NCI-H2107 treated with DMSO at 0.1 percent for 48 hours (cell line): ENCODE measurements around the gene IL4I1.

Source experiments
- DNase-seq: peaks from one replicate; lab custom pipeline; 2025; ENCODE audit not compliant: unreplicated experiment; lab: John Stamatoyannopoulos, UW

Gene IL4I1

DNA sequence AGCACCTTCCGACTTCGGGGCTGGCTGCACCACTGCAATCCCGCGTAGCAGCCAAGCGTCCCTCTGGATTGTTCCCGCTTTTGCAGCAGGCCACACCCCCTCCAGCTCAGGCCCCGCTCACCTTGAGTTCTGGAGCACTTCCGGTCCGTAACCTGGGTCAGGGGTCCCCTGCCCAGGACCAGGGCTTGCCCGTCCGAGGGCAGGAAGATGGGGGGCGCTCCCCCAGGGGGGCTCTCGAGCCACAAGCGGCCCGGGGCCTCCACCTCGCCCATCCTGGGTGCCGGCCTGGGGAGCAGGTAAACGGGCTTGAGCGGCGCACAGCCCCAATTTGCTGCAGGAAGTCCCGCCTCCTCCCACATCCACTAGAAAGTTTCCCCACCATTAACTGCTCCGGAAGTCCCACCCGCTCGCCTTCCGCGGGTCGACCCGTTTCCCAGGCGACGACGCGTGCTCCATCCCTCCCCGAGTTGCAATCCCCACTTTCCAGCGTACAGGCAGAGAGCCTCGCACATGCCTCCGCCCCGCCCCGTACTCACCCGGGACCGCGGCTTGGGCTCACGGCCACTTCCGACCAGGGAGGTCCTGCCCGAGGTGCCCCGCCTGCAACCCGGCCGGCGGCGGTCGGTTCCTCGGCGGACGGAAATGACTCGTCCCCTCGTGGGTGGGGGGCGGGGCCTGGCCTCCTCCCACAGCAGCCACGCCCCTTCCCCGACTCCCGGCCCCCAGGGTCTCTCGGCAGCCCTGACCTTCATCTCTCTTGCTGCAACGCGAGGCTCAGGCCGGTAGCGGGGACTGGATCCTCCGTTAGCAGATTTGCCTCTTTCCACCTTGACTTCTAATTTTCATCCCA is 29.5 kb downstream of the IL4I1 start, which contains the start of gene PNKP:
Gene PNKP, minus strand, starts transcription at position 644 of the 850 bp plus-strand sequence. Its CDS starts 372 bp downstream, at position 272.
- DNase-seq = peak; percentile 73

DNA sequence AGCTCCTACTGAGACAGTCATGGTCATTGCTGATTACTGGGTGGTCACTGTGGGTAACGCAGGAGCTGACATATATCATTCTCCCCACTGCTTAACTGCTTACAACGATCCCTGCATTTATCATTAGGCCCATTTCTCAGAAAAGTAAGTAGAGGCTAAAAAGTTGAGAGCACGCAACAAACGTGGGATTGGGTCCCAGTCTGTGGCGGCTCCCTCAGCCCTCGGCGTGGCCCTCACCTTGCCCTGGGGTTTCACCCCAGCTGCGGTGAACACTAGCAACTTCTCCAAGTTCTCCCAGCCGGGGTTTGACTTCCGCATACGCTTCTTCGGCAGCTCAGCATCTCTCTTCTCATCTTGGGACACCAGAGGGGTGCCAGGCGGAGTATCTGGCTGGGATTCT is 31.8 kb downstream of the IL4I1 start:
- DNase-seq = no peak

- no peak for DNase-seq
Measured at GRCh38 chr19:49863935-49864320, 32.8 kb downstream of the IL4I1 start.

GRCh38 chr19:49863254-49863934 is 33.3 kb downstream of the IL4I1 start:
- DNase-seq = no peak

GRCh38 chr19:49862391-49863253 is 34.1 kb downstream of the IL4I1 start:
- no peak for DNase-seq

DNA sequence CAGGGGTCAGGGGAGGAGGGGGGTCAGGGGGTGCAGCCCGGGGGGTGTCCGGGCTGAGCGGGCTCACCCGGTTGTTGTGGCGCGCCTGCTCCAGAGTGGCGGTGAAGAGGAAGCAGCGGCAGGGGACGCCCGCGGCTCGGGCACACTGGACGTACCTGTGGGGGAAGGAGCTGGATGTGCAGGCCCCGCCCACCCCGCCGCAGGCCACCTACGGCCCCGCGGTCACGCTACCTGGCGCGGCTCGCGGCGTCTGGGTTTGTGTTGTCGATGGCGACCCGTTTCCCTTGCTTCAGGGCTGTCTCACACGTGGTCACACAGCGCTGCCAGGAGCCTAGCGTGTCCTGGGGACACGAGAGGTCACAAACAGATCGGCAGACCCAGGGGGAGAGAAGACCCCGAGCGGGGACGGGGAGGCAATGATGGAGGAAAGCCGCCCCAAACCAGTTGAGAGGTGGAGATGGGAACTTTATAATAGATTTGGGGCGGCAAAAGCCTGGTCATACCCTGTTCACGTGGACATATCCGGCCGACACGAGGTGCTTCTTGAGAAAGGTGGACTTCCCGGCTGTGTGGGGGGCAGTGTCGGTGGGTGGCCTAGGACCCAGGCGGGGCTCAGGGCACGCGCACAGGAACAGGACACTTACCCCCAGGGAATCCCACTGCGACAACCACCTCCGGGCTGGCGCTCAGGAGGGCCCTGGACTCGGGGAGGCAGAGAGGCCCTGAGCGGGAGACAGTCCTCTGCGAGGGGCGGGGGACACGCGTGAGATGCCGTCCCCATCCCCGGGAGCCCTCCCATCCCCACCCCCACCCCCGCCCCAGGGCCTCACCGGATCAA is 34.9 kb downstream of the IL4I1 start:
- DNase-seq = peak; percentile 39

DNA sequence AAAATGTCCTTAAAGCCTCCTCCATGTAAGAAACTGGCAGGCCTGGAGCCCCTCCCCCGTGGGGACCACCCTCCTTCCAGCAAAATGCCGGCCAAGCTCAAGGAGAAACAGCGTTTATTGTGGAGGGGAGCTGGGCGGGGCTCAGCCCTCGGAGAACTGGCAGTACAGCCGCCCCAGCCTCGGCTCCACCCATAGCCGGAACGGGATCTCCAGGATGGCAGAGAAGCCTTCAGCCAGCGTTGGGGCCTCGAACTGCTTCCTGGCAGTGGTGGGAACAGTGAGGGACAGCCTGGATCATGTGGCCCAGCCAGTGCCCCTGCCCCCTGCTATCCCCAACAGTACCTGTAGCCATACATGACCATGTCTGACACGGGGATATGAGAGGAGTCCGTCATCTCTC is 35.6 kb downstream of the IL4I1 start:
- no peak for DNase-seq

- no peak for DNase-seq
Measured at GRCh38 chr19:49860336-49861102, 36.2 kb downstream of the IL4I1 start.

- no peak for DNase-seq
Measured at GRCh38 chr19:49859682-49860335, 36.9 kb downstream of the IL4I1 start.

GRCh38 chr19:49858088-49858985 is 38.4 kb downstream of the IL4I1 start:
- DNase-seq = no peak

DNA sequence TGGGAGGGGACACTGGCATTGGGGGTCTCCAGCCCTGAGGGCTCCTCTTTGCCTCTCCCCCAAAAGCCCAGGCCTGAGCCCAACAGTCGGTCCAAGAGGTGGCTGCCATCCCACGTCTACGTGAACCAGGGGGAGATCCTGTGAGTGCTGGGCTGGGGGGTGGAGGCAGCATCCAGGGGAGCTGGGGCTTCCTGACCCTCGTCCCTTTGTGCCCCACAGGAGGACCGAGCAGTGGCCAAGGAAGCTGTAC is 38.9 kb downstream of the IL4I1 start:
- no peak for DNase-seq

DNA sequence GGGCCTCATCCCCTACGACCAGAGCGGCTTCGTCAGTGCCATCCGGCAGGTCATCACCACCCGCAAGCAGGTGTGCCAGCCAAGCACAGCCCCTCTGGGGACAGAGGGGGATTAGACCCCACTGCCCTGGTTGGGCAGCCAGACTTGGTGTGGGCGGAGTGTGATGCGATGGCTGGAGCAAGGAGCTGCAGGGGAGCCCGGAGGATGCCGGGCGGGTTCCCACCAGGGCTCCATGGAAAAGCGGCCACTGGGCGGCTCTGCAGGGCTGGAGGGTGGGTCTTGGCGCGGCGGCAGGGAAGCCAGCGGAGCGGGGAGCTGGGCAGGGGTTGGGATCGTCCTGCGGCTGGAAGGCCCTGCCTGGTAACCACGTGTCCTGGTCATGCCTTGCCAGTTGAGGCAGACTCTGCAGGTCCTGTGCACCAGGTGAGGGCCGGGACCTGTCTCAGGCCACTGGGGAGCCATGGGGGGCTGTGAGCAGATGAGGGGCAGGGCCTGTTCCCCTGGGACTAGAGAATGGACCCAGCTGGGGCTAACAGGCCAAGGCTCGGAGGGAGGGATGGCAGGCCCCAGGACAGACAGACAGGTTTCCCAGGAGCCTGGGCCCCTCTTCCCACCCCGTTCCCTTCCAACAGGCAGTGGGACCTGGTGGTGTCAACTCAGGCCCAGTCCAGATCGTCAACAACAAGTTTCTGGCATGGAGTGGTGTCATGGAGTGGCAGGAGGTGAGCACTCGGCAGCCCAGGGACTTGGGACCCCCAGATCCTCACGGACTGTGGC is 39.4 kb downstream of the IL4I1 start:
- no peak for DNase-seq

DNA sequence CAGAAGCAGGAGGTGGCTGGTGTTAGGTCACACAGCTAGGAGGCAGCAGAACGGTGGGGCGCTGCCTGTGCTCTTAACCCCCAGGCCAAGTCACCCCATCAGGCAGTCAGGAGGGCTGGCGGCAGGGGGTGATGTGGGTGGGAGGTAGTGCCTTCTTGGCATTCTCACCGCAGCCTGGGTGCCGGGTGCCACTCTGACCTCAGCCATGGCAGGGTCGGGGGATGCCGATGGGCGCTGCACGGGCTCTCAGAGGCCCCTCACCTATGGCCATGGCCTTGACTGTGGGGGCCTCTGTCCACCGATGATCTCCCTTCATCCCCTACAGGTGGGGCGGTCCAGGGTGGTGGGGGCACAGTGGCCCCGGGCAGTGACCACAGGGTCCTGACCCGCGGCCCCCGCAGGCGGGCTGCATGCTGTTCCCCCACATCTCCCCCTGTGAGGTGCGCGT is 40.1 kb downstream of the IL4I1 start:
- DNase-seq = no peak

DNA sequence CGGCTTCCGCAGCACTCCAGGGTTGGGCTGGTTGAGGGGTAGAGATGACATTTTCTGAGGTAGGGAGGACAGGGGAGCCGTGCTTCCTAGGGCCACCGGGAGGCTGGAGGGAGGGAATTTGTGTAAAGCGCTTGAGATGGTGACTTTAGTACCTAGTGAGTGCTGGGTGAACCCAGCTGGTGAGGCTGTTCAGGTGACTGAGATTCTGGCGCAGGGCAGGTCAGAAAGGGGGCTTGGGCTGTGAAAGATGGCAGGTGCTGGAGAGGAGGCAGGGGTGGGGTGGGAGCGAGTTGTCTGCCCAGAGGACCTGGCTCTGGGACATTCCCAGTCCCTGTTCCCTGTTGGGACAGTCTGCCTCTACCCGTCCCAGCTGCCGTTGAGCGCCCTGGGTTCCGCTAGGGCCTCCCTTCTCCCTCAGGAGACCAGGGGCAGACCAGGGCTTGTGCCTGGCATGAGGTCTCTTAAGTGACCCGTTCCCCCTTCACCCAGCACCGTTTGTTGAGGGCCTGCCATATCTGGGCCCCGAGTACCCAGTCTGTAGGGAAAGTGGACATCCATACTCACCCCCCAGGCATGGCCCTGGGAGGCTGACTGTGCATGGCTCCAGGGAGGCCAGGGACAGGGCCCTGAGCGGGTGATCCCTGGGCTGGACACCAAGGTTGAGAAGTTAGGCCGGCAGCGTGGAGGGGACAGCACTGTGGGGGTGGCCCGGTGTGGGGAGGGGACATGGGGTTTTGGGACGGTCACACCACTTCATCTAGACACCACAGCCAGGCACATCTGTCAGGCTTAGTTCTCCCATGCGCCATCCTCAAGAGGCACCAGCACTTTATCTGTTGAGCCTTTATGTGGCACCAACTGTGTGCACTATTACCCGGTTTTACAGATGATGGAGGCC is 40.8 kb downstream of the IL4I1 start:
- no peak for DNase-seq

GRCh38 chr19:49855277-49855675 is 41.4 kb downstream of the IL4I1 start:
- no peak for DNase-seq

DNA sequence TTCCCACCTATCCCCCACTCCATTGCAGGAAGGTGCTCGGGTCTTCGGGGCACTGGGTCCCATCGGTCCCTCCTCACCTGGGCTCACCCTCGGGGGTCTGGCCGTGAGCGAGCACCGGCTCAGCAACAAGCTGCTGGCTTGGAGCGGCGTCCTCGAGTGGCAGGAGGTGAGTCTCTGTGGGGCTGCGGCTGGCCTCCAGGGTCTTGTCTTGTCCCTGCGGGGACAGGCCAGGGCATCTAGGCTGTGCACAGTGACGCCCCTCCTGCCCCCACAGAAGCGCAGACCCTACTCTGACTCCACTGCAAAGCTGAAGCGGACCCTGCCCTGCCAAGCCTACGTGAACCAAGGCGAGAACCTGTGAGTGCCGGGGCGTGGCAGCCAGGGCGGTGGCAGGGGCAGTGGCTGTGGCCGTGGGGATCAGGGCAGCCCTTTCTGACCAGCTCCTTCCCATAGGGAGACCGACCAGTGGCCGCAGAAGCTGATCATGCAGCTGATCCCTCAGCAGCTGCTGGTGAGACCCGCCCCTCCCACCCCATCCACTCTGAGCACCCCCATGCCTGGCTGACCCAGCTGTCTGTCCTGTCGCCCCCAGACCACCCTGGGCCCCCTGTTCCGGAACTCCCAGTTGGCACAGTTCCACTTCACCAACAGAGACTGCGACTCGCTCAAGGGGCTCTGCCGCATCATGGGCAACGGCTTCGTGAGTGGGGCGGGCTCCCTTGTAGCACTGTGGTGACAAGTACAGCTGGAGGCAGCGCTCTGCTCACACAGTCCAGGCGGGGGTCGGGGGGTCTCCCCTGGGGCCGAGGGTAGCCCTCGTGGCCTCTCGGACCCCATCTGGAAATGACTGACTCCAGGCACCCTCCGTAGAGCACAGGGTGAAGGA is 42.1 kb downstream of the IL4I1 start:
- no peak for DNase-seq
